GM13977 (cell line): ENCODE data around the gene LILRB5.
A peak's percentile ranks its signal among the peaks of the same experiment; 100 is the strongest.
"Not testable (repeated sequence)": the region's sequence is repeated elsewhere in the genome, so short reads cannot be mapped to it uniquely, and the experiment has no call there.

Experiments used
- DNase-seq: peaks from one replicate; pipeline ENCODE4 v3.0.0; 2012; ENCODE audit warnings: low spot score
- in situ Hi-C: fragments of 300-500 bp; cut with MboI; formaldehyde crosslinking; loops from one replicate; pipeline ENCODE4 v1.12.0; 2022; ENCODE audit warnings: low sequenced_read_pairs, low pct_unique_long_range_greater_than_20kb, mixed read lengths, inconsistent platforms; ENCODE audit not compliant: unreplicated experiment
- TF ChIP-seq, protein P1 (sequence below): IDR thresholded peaks from 2 replicates; pipeline ENCODE4 v1.5.1; 2012; ENCODE audit warnings: mild to moderate bottlenecking, control low read depth; ENCODE audit not compliant: insufficient read depth; ENCODE audit errors: extremely low read depth, missing control alignments

Gene LILRB5

DNA sequence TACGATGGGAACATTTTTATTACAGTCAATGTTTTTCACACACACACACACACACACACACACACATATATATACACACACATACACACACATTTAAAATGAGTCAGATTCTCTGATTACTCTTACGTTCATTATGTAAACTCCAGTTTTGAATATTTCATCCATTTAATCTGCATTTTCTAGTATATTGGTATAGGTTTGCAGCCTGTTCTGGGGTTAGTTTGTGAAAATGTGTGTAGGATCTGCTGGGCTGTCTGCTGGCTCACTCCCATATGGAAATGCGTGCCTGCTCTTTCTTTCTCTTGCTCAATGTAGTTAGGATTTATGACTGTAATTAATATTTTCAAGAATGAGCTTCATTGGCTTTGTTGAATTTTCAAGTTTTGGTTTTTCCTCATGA is 16.7 kb upstream of the LILRB5 start:
- DNase-seq: no peak
- in situ Hi-C loops: no loop called here
- TF ChIP-seq, protein P1, sequence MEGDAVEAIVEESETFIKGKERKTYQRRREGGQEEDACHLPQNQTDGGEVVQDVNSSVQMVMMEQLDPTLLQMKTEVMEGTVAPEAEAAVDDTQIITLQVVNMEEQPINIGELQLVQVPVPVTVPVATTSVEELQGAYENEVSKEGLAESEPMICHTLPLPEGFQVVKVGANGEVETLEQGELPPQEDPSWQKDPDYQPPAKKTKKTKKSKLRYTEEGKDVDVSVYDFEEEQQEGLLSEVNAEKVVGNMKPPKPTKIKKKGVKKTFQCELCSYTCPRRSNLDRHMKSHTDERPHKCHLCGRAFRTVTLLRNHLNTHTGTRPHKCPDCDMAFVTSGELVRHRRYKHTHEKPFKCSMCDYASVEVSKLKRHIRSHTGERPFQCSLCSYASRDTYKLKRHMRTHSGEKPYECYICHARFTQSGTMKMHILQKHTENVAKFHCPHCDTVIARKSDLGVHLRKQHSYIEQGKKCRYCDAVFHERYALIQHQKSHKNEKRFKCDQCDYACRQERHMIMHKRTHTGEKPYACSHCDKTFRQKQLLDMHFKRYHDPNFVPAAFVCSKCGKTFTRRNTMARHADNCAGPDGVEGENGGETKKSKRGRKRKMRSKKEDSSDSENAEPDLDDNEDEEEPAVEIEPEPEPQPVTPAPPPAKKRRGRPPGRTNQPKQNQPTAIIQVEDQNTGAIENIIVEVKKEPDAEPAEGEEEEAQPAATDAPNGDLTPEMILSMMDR: no peak

DNA sequence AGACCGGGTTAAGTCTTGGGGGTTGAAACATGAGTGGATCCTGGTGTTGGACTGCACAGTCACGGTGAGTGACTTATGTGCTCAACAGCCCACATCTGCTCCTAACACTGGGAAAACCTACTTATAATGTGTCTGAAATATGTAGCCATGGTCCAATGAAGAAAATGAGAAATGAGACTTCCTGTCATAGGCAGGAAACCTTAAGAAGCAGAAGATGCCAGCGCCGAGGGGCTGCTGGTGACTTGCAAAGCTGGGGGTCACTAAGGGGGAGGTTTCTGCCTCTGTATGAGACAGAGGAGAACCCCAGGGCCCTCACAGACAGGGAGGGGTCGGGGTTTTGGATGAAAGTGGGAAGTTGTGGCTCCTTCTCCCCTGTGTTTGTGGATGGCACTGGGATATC is 15.1 kb upstream of the LILRB5 start:
- in situ Hi-C loops, DNase-seq: not testable (repeated sequence)

DNA sequence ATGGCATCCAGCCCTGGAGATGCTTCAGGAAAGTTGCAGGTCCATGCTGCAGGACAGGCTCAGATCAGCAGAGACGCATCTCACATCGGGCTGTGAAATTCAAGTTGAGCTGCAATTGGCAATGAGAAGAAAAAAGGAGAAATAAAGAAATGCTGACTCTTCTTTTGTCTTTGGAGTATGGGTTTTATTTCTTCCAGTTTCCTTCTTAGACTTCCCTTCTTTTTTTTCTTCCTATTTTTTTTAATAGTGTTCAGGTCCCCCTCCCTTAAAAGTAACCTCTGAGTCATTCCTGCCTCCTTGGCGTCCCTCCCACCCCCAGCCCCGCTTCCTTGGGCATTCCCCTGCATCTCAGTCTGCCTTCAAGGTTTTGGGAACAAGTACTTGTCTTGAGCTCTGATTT is 14.5 kb upstream of the LILRB5 start:
- DNase-seq, in situ Hi-C loops: not testable (repeated sequence)

DNA sequence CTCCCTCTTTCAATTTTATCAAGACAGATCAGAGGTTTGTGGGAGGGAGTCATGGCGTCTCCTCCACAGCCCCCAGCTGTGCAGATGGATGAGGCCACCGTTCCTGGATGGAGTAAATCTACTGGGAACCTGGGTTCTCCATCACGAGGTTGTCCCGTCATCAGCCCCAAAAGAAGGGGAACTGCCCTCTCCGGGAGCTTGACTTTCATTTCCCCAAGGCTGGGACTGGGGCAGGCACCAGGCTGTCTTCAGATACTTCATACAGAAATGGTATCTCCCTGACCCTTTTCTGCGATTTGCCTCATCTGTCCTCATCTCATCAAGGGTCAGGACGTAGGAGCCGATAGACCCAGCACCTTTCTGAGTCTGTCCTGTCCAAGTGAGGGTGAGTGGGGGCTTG is 14.0 kb upstream of the LILRB5 start:
- DNase-seq: no peak
- TF ChIP-seq, protein P1: no peak
- in situ Hi-C loops: no loop called here

DNA sequence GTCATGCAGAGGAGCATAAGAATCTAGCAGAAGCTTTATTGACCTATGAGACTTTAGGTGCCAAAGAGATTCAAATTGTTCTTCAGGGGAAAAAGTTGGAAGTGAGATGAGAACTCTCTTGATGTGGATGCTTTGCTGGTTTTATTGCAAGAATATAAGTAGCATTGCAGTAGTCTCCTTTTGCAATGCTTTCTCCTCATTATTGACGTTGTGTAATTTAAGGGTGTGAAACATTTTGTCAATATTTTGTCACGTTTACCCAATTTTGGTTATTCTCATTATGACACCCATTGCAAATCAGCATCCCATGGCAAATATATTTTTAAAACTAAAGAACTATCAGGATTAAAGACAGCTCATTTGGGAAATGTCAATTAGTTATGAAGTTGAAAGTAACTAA is 11.9 kb upstream of the LILRB5 start:
- in situ Hi-C loops: no loop called here
- TF ChIP-seq, protein P1: no peak
- no peak for DNase-seq

DNA sequence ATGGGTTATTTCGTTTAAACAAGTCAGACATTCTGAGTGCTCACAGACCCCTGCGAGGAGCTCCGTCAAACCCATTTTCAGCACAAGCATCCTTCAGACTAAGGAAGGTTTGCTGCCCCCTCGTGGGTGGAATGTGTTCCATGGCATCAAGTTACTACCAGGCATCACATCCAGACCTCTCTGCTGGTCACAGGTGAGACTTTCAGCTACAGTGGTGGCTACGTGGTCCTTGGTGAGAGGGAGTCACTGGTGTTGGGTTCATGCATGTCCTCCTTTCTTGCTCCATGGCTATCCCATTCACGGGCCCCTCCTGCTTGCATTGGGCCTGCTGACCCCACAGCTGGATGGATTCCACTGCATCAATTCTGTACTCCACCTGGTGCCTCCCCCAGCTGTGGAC is 9.1 kb upstream of the LILRB5 start:
- DNase-seq: peak; percentile 70
- in situ Hi-C loops: no loop called here
- TF ChIP-seq, protein P1: peak; percentile 74

DNA sequence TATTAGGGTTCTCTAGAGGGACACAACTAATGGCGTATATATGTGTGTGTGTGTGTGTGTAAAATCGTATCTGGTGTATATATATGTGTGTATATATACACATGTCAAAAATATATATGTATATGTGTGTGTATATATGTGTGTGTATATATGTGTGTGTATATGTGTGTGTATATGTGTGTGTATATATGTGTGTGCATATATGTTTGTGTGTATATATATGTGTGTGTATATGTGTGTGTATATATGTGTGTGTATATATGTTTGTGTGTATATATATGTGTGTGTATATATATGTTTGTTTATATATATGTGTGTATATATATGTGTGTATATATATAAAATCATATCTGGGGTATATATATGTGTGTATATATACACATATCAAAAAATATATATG is 5.4 kb upstream of the LILRB5 start:
- TF ChIP-seq, protein P1: no peak
- in situ Hi-C loops: no loop called here
- no peak for DNase-seq

DNA sequence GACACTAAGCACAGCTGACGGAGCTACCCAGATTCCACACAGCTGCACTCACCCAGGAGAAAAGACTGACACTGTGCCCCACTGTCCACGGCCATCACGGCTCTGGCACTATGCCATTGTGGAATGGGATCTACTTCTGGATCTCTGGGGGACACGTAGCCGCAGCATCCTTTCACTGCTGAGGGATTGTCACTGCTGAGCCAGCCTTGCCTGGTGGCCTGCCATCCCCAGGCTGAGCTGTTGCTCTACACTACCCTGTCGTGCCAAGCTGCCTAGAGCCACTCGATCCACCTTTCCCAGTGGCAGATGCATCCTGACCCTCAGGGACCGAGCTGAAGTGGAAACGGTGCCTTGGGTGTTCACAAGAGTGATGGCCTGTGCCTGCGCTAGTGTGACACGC is 5.0 kb upstream of the LILRB5 start:
- in situ Hi-C loops: no loop called here
- DNase-seq: no peak
- TF ChIP-seq, protein P1: no peak
